GM12891 (cell line): ENCODE results near the gene FNDC10.

ENCODE experiments used
- DNase-seq: peaks from one replicate; pipeline ENCODE4 v3.0.0; 2011; ENCODE audit warnings: low spot score; ENCODE audit not compliant: insufficient read length
- FAIRE-seq: peaks from 2 replicates; lab custom pipeline; 2011; peaks lifted over from hg19 to GRCh38; lab: Jason Lieb, UNC
- PAX5 ChIP-seq: IDR thresholded peaks from 2 replicates; pipeline ENCODE4 v1.6.1; 2011; ENCODE audit warnings: low read length, moderate library complexity, mild to moderate bottlenecking; ENCODE audit not compliant: insufficient read depth, severe bottlenecking
- POLR2A ChIP-seq: IDR thresholded peaks from 2 replicates; pipeline ENCODE4 v1.6.1; 2011; ENCODE audit warnings: low read depth, low read length, control low read depth
- POLR2AphosphoS5 ChIP-seq: IDR thresholded peaks from 2 replicates; pipeline ENCODE4 v1.6.1; 2011; ENCODE audit warnings: low read depth, low read length, control low read depth
- POU2F2 ChIP-seq: IDR thresholded peaks from 2 replicates; pipeline ENCODE4 v1.6.1; 2011; ENCODE audit warnings: low read depth, mild to moderate bottlenecking, control low read depth, low read length, moderate library complexity
- SPI1 ChIP-seq: IDR thresholded peaks from 2 replicates; pipeline ENCODE4 v1.6.1; 2011; ENCODE audit warnings: low read depth, low read length, control low read depth
- TAF1 ChIP-seq: IDR thresholded peaks from 2 replicates; pipeline ENCODE4 v1.6.1; 2011; ENCODE audit warnings: low read depth, low read length, control low read depth

The FNDC10 gene

DNA sequence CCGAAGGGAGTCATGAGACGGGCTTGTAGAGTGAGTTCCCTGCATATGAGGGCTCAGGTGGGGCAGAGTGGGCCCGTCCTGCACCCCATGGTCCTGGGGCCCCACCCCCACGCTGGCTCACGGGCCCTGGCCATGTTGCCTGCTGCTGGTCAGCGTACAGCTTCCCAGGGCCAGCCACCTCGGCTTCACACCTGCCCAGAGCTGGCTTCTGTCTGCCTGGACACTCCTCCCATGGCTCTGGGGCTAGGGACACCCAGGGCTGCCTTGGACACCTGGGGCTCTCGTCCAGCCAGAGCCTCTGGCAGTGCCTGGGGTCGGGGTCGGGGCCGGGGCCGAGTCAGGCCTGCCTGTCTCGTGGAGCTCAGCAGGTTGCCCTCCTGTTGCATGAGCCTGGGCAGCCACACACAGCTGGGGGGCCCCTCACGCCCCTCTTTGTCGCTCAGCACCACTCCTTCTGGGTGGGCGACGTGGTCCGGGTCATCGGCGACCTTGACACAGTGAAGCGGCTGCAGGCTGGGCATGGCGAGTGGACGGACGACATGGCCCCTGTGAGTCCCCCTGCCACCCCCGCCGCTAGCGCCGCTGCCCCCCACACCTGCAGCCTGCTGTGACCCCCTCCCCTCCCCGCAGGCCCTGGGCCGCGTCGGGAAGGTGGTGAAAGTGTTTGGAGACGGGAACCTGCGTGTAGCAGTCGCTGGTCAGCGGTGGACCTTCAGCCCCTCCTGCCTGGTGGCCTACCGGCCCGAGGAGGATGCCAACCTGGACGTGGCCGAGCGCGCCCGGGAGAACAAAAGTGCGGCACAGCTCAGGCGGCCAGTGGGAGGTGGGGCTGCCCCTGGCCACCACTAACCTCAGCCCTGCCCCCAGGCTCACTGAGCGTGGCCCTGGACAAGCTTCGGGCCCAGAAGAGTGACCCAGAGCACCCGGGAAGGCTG, 26.5 kb upstream of the FNDC10 start:
- TF ChIP-seq TAF1 = no peak
- TF ChIP-seq POLR2AphosphoS5 = no peak
- TF ChIP-seq POLR2A = no peak
- no peak for TF ChIP-seq SPI1
- no peak for TF ChIP-seq POU2F2
- TF ChIP-seq PAX5 = no peak
- FAIRE-seq = no peak
- no peak for DNase-seq

DNA sequence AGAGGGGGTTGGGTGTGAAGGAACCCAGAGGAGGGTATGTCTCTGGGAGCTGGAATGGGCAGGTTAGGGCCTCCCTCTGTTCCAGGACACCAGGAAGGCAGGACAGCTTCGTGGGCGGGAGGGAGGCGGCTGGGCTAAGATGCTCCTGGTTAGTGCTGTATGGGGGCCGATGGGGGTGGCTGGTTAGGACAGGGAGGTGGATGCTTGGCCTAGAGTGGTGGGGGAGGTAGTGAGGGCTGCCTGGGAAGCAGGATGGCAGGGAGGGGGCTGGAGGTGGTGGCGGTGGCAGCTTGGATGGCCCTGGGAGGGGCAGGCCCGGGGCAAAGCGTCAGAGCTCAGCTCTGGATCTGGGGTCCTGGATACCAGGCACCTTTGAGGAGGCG, 25.9 kb upstream of the FNDC10 start:
- TF ChIP-seq PAX5 = no peak
- no peak for TF ChIP-seq POLR2AphosphoS5
- DNase-seq (no peak), FAIRE-seq (no peak)

DNA sequence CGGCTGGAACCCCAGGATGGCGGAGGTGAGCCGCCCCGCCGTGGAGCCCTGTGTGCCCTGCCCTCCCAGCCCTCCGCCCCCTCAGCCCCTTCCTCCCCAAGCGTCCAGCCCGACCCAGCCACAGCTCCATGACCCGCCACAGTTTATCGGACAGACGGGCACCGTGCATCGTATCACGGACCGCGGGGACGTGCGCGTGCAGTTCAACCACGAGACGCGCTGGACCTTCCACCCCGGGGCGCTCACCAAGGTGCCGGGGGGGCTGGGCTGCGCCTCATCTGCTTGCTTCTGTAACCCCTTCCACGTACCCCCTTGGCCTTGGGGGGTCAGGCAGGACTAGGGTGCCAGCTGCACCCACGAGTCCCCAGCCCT, 25.5 kb upstream of the FNDC10 start:
- no peak for DNase-seq
- no peak for FAIRE-seq
- TF ChIP-seq PAX5 (no peak), POLR2A (no peak), SPI1 (no peak), POLR2AphosphoS5 (no peak), POU2F2 (no peak), TAF1 (no peak)

DNA sequence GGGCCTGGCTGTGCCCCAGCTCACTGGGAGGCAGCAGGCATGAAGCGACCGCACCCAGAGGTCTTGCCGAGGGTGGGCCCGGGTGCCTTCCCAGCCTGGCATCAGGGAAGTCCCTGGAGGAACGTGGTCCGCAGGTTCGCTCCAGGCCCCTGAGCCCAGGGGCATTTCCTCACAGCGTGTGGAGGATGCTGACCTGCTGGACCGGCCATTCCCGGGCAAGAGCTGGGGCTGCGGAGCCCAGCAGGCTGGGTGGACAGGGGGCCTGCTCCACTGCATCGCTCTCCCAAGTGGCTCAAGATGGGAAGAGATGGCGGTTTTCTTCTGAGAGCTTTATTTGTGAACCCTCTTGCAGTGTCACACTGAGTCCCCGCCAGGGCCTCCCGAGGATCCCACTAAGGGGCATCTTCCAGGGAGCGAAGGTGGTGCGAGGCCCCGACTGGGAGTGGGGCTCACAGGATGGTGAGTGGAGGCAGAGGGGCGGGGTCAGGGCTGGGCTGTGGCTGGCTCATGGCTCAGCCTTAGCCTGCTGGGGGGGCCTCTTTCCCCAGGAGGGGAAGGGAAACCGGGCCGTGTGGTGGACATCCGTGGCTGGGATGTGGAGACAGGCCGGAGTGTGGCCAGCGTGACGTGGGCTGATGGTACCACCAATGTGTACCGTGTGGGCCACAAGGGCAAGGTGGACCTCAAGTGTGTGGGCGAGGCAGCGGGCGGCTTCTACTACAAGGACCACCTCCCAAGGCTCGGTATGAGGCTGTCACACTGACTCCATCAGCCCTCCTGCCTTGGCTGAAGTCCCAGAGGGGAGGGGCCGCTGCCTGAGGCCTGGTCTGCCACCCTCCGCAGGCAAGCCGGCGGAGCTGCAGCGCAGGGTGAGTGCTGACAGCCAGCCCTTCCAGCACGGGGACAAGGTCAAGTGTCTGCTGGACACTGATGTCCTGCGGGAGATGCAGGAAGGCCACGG, 24.8 kb upstream of the FNDC10 start:
- no peak for TF ChIP-seq TAF1
- no peak for TF ChIP-seq SPI1
- TF ChIP-seq POLR2AphosphoS5 = no peak
- no peak for TF ChIP-seq POLR2A
- TF ChIP-seq POU2F2 = no peak
- no peak for TF ChIP-seq PAX5
- no peak for FAIRE-seq
- DNase-seq = no peak

DNA sequence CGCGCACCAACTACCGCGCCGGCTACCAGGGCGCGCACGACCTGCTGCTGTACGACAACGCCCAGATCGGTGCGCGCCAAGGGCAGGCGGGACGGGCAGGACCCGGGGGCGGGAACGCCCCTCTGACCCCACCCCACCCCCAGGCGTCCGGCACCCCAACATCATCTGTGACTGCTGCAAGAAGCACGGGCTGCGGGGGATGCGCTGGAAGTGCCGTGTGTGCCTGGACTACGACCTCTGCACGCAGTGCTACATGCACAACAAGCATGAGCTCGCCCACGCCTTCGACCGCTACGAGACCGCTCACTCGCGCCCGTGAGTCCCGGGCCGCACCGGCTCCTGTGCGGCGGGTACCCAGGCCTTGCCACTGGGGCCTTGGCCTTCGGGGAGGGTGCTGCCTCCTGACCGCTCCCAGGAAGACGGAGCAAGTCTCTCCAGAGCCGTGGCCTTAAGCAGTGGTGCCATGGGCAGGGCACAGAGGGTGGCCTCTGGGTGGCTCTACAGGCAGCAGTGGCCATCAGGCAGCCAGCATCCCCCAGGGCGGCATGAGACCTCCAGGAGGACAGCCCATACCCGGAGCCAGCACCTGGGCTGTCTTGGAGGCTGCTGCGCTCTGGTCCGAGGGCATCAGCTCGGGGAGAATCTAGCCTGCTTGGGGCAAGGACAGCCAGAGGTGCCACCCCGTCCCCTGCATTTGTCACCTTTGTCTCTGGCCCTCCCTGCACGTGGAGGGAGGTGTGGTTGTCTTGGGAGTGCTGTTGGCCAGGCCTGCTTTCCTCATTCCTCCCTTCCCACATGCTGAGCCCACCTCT, 23.9 kb upstream of the FNDC10 start:
- TF ChIP-seq POLR2A = no peak
- TF ChIP-seq SPI1 = no peak
- FAIRE-seq (no peak), DNase-seq (no peak)

DNA sequence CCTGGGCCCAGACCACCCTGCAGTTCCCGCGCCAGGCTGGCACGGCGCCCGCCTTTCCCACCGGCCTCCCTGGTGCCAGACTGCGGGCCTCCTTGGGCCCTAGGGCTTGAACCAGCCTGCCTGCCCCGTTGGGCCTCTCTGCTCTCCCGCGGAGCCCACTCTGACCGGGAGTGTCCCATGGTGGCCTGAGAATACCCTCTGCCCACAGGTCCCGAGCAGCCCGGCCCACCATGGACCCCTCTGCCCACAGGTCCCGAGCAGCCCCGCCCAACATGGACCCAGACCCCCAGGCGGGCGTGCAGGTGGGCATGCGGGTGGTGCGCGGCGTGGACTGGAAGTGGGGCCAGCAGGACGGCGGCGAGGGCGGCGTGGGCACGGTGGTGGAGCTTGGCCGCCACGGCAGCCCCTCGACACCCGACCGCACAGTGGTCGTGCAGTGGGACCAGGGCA, 23.3 kb upstream of the FNDC10 start:
- DNase-seq (no peak), FAIRE-seq (no peak)
- TF ChIP-seq POLR2A (no peak), POLR2AphosphoS5 (no peak), POU2F2 (no peak), SPI1 (no peak), PAX5 (no peak), TAF1 (no peak)

DNA sequence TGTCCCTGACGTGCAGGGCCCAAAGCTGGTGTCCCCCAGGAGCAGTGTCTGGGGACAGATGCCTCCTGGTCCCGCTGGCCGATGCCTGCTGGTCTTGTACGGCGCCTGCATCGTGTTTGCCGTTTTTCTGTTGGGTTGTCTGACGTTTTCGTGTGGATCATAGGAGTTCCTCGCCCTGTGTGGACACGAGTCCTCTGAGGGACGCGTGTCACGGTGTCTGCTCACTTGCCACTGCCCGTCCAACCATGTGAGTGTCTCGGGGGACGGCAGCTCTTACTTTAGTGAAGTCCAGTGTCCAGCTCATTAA, 22.8 kb upstream of the FNDC10 start:
- no peak for FAIRE-seq
- TF ChIP-seq SPI1 = no peak
- TF ChIP-seq PAX5 = no peak
- no peak for TF ChIP-seq POLR2AphosphoS5
- no peak for TF ChIP-seq TAF1
- no peak for TF ChIP-seq POU2F2
- no peak for TF ChIP-seq POLR2A

DNA sequence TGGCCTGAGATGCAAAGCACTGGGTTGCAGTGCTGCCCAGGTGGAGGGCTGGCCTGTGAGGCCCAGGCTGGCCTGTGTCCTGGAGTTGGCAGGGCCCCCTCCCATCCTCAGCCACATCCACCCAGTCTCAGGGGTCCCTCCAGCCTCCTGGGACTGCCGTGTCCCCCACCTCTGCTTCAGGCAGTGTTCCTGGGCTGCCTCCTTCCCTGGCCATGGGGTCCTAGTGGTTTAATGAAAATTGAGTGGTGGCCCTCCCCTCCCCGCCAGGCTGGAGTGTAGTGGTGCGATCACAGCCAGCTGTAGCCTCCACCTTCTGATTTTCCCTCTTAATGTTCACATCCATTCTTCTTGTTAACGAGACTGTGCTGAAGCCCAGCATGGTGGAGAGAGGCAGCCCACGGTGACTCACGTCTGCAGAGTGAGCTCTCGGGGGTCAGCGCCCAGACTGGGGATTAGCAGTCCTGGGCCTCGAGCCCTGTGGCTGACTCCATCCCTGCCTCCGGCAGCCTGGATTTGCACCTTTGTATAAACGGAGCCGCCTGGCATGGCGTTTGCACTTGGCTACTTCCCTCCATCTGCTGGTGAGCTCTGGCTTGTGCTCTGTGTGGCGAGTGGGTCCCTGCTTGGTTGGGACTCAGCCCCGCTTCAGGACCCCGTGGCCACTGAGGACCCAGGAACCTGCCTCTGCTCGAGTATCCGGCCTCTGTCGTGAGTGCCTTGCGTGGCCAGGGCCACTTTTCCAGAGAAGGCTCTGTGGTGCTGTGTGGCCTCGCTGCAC, 22.3 kb upstream of the FNDC10 start:
- FAIRE-seq = no peak
- TF ChIP-seq PAX5 (no peak), SPI1 (no peak), POU2F2 (no peak), TAF1 (no peak), POLR2A (no peak)
- no peak for DNase-seq

More for the DNA sequence above, 22.8 kb upstream of the FNDC10 start:
- DNase-seq = no peak
